Natural killer cell (primary cell): ENCODE measurements around the gene UBAP2L. TPM values are rescaled to one million over a fixed set of nuclear protein-coding genes. Genes with fewer than 3 reads are reported as not detected.

Source experiments
- ATAC-seq, 3 donors: fragments of 150-1000 bp in 2 of 3; fragments of 200-7000 bp in 1 of 3; cut with Tn5 transposase; 1 replicate in 1 of 3; 2 replicates in 2 of 3; pipeline ENCODE4 v1.10.0; 2021; ENCODE audit warnings: mild to moderate bottlenecking in 2 of 3, moderate library complexity in 2 of 3
- DNase-seq, 2 donors: peaks; one replicate each; pipeline versions ENCODE4 v3.0.0 to v3.0.0-alpha.2; 2013 to 2021; ENCODE audit warnings: mixed read lengths in 1 of 2
- H3K27ac ChIP-seq: one replicate; pipeline ENCODE4 v1.5.1; 2013; ENCODE audit warnings: mild to moderate bottlenecking, low read length
- H3K27me3 ChIP-seq: one replicate; pipeline ENCODE4 v1.6.1; 2013; ENCODE audit warnings: low read length; ENCODE audit not compliant: control insufficient read depth, insufficient read depth
- H3K36me3 ChIP-seq: one replicate; pipeline ENCODE4 v1.6.1; 2013; ENCODE audit warnings: low read length; ENCODE audit not compliant: control insufficient read depth, insufficient read depth
- H3K4me1 ChIP-seq: one replicate; pipeline ENCODE4 v1.6.1; 2013; ENCODE audit warnings: low read length; ENCODE audit not compliant: control insufficient read depth, insufficient read depth
- H3K4me3 ChIP-seq: one replicate; pipeline ENCODE4 v1.5.1; 2013; ENCODE audit warnings: low read length
- H3K9me3 ChIP-seq: one replicate; pipeline ENCODE4 v1.6.1; 2013; ENCODE audit warnings: low read length; ENCODE audit not compliant: control insufficient read depth, insufficient read depth
- H3K27ac Mint-ChIP-seq, 2 donors: one replicate each; pipeline ENCODE4 v1.8.0; 2022; ENCODE audit warnings: mild to moderate bottlenecking in 2 of 2, mixed read lengths in 2 of 2, moderate library complexity in 1 of 2
- H3K27me3 Mint-ChIP-seq, 2 donors: one replicate each; pipeline ENCODE4 v1.8.0; 2022; ENCODE audit warnings: low read depth in 2 of 2, mixed read lengths in 2 of 2
- H3K36me3 Mint-ChIP-seq: one replicate; pipeline ENCODE4 v1.8.0; 2022; ENCODE audit warnings: mixed read lengths
- H3K4me1 Mint-ChIP-seq, 2 donors: one replicate each; pipeline ENCODE4 v1.8.0; 2022; ENCODE audit warnings: mixed read lengths in 2 of 2
- H3K4me3 Mint-ChIP-seq: one replicate; pipeline ENCODE4 v1.8.0; 2022; ENCODE audit warnings: mild to moderate bottlenecking, moderate library complexity, mixed read lengths
- H3K9me3 Mint-ChIP-seq, 2 donors: one replicate each; pipeline ENCODE4 v1.8.0; 2022; ENCODE audit warnings: mixed read lengths in 2 of 2
- CTCF ChIP-seq: fragments of 200-600 bp; IDR thresholded peaks from one replicate; pipeline ENCODE4 v1.8.0; 2022; ENCODE audit warnings: antibody characterized with exemption
- WGBS: methylation state at CpG from one replicate; pipeline ENCODE4 v1.1.7; 2013; ENCODE audit warnings: missing lambda C conversion rate; ENCODE audit not compliant: insufficient coverage; 5-methylcytosine and 5-hydroxymethylcytosine counted together
- intact Hi-C: fragments of 100-400 bp; cut with micrococcal nuclease; formaldehyde crosslinking; loops from one replicate; pipeline ENCODE4 v1.14.2; 2022
- total RNA-seq, 4 donors: library from RNA; stranded (reverse); fragments of 120-200 nt in 1 of 4; gene quantifications; one replicate each; pipeline versions ENCODE4 v1.2.3 to v1.2.4, GENCODE V29; 2013 to 2022

The UBAP2L gene
- total RNA-seq, 3 donors from 2014 or later (not counting 1 experiment from before 2014, with no cell fraction given), result 195 to 220 (median 218) TPM

- H3K36me3 ChIP-seq, result peaks cover 20% of the 10 kb centered on the region
- H3K9me3 ChIP-seq, result no peaks in the 10 kb centered on the region
- 0% methylated on average over 20 of the region's 33 CpGs for WGBS
- no peaks in the 10 kb centered on the region for H3K27me3 ChIP-seq
- H3K36me3 Mint-ChIP-seq, result peaks cover 6% of the 10 kb centered on the region
- H3K4me3 Mint-ChIP-seq, result peak overlapping the region; percentile 96
- H3K4me1 Mint-ChIP-seq, result peaks cover 69 to 81% of the 10 kb centered on the region in 2 donors
- TF ChIP-seq CTCF, result no peak
- no peaks in the 10 kb centered on the region for H3K9me3 Mint-ChIP-seq
- DNase-seq (no peak), ATAC-seq (no peak)
- peak overlapping the region; percentile 96 for H3K4me3 ChIP-seq
- intact Hi-C loops, result loop anchor here (1.0 to 10.0 kb wide), 2 partner anchors 51 to 256 kb away; partner anchors contain the start of genes CREB3L4, HAX1 and SLC39A1
- peak overlapping the region; percentile 95 for H3K27ac ChIP-seq
- H3K4me1 ChIP-seq, result peaks cover 21% of the 10 kb centered on the region
- peaks cover 0 to 2% of the 10 kb centered on the region in 2 donors for H3K27me3 Mint-ChIP-seq
- peak overlapping the region; percentile 97 to 98 for H3K27ac Mint-ChIP-seq
Observed at GRCh38 chr1:154220970-154221277, 169 bp downstream of the UBAP2L start.

GRCh38 chr1:154221278-154222001, 685 bp downstream of the UBAP2L start:
- H3K36me3 Mint-ChIP-seq, result peaks cover 11% of the 10 kb centered on the region
- DNase-seq, result peak; percentile 71 to 86
- no peaks in the 10 kb centered on the region for H3K9me3 Mint-ChIP-seq

GRCh38 chr1:154222518-154222917, 1.8 kb downstream of the UBAP2L start:
- peaks cover 21% of the 10 kb centered on the region for H3K4me1 ChIP-seq
- H3K27me3 Mint-ChIP-seq, result peaks cover 0 to 2% of the 10 kb centered on the region in 2 donors
- no peak for TF ChIP-seq CTCF

More at GRCh38 chr1:154221278-154222001, 685 bp downstream of the UBAP2L start:
- peak; percentile 36 to 55 (median 42) for ATAC-seq
- Mint-ChIP-seq H3K4me3 (peak overlapping the region; percentile 96), H3K27ac (peak overlapping the region; percentile 97 to 98), H3K27me3 (peaks cover 0 to 2% of the 10 kb centered on the region in 2 donors), H3K4me1 (peaks cover 74 to 86% of the 10 kb centered on the region in 2 donors)
- intact Hi-C loops, result loop anchor here (10.0 kb wide), 1 partner anchor 257 kb away; the partner anchor contains the start of genes CREB3L4 and SLC39A1
- peaks cover 21% of the 10 kb centered on the region for H3K4me1 ChIP-seq
- under 1% methylated on average over 16 of the region's 28 CpGs for WGBS
- peak overlapping the region; percentile 95 for H3K27ac ChIP-seq
- peak overlapping the region; percentile 96 for H3K4me3 ChIP-seq
- H3K27me3 ChIP-seq, result no peaks in the 10 kb centered on the region
- TF ChIP-seq CTCF, result no peak
- H3K9me3 ChIP-seq, result no peaks in the 10 kb centered on the region
- peaks cover 22% of the 10 kb centered on the region for H3K36me3 ChIP-seq

More at GRCh38 chr1:154222518-154222917, 1.8 kb downstream of the UBAP2L start:
- ATAC-seq (no peak), DNase-seq (no peak)
- Histone ChIP-seq H3K9me3 (no peaks in the 10 kb centered on the region), H3K27ac (no peak overlapping the region), H3K36me3 (peaks cover 24% of the 10 kb centered on the region), H3K4me3 (no peak overlapping the region), H3K27me3 (no peaks in the 10 kb centered on the region)
- H3K4me3 Mint-ChIP-seq, result peak overlapping the region; percentile 96
- peaks cover 75 to 84% of the 10 kb centered on the region in 2 donors for H3K4me1 Mint-ChIP-seq
- H3K36me3 Mint-ChIP-seq, result peaks cover 12% of the 10 kb centered on the region
- peak overlapping the region; percentile 97 to 98 for H3K27ac Mint-ChIP-seq
- intact Hi-C loops, result loop anchor here (10.0 kb wide), 1 partner anchor 258 kb away; the partner anchor contains the start of genes CREB3L4 and SLC39A1
- no CpG with 5 or more reads among the region's 1 CpG for WGBS
- H3K9me3 Mint-ChIP-seq, result no peaks in the 10 kb centered on the region
